Measurements from ENCODE around the gene RAB40AL.

DNA sequence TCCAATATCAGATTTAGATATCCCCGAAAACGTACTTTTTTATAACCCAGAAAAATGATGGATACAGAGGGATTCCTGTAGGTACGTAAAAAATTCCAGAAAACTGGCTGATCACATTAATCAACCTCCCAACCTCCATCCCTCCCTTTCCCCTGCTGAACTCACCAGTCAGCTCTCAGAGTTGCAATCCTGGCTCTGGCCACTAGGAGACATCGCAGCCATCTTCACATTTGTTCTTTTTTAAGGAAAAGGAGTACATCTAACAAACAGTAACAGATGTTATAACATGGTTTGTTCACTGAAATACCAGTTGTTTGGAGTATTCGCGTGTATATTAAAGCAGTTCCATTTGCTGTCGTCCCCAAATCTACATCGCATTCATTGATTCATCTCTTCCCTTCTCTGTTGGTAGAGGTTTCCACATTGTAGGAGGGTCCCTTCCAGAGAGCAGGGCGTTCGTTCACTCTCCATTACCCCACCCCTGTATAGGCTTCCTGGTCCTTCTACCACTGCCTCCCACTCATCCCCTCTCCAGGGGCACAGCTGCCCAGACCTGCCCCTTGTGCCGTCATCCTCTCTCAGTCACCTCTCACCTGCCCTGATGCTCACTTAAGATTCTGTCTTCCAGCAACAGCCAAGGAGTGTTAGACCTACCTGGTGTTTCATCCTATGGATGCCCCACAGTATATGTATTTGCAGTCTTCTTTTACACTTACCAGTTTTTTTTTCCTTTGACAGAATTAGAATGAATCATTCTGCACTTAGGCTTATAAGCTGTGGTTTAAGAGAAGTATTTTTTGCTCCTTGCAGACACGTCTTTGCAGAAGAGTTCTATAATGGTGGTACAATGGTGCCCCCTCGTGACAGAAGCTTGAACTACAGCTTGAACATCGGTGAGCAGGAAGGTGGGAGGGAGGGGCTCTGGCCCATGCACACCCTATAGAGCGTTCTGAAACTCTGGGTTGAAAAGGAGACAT lies 36.8 kb upstream of the RAB40AL start:
- TF ChIP-seq, protein P1, sequence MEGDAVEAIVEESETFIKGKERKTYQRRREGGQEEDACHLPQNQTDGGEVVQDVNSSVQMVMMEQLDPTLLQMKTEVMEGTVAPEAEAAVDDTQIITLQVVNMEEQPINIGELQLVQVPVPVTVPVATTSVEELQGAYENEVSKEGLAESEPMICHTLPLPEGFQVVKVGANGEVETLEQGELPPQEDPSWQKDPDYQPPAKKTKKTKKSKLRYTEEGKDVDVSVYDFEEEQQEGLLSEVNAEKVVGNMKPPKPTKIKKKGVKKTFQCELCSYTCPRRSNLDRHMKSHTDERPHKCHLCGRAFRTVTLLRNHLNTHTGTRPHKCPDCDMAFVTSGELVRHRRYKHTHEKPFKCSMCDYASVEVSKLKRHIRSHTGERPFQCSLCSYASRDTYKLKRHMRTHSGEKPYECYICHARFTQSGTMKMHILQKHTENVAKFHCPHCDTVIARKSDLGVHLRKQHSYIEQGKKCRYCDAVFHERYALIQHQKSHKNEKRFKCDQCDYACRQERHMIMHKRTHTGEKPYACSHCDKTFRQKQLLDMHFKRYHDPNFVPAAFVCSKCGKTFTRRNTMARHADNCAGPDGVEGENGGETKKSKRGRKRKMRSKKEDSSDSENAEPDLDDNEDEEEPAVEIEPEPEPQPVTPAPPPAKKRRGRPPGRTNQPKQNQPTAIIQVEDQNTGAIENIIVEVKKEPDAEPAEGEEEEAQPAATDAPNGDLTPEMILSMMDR (IDR thresholded peaks at IDR 0.05), result peak; percentile 66
- no peak for TF ChIP-seq EZH2 (IDR thresholded peaks at IDR 0.05; ENCODE audit: borderline replicate concordance, insufficient read depth, low read depth, low read length, poor library complexity, severe bottlenecking)

Data from B cell (primary cell).